SKM-1 treated with dmso at 0.1 percent for 144 hours (cell line): ENCODE results near the gene ARPC5.

Experiments used
- DNase-seq: peaks from one replicate; lab custom pipeline; 2025; ENCODE audit not compliant: unreplicated experiment; lab: John Stamatoyannopoulos, UW

The ARPC5 gene

DNA sequence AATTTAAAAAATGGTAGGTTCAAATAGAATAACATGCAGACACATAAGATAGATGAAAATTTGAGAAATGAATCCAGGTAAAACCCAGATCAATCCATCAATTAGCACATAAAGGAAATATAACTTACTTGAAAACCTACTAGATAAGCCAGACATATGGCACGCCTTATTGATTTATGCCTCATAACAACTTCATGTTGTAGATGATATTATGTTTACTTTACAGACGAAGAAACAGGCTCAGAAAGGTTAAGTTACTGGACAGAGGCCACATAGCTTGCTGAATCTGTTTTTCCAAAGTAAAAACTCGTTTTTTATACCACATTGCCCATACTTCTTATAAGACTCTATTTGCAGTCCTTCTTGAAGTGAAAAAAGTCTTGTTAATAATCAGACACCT lies 23.2 kb downstream of the ARPC5 start:
- DNase-seq = no peak

DNA sequence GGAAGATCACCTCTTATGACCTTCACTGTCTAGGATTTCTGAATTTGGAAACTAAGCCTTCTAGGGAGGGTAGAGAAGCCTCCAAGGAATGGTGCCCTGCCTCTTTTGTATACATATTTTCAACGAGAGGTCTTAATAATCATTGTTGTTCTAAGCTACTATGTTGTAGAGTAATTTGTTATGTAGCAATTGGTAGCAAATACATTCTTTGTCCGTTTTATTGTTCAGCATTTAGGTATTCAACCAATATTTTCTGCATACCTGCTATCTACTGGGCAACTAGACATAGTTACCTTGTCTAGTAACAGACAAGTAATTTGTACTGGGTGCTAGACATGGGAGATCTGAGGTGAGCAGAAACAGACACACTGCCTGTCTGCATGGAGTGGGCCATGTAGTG lies 24.6 kb downstream of the ARPC5 start:
- DNase-seq = no peak

DNA sequence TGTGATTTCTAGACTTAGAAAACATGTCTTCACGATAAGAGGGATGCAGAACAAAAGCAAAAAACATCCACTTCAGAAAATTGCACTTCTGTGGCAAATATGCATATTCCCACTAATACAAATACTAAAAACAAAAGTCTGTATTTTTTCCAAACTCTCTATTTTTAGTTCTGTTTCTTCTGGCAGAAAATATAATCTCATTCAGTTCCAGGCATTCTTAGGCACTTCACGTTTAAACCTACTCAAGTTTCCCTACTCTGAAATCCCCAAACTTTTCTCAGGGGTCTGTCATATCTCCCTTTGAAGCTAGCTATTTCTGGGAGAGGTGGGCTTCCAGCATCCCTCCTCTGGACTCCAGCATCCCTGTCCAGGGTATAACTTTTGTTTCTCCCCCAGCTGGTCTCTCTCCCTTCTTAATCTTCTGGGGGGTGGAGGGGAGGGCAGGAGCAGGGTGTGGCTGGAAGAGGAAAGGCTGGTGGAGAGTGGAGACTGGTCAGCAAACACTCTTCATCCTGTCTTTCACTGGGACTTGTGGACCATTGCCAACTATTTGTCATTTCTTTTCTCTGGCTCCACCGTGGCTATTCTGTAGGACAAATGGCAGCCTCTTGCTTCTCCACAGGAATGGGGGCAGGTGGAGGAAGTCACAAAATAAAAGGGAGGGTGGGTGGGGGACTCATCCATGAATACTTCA lies 25.7 kb downstream of the ARPC5 start:
- DNase-seq = no peak

DNA sequence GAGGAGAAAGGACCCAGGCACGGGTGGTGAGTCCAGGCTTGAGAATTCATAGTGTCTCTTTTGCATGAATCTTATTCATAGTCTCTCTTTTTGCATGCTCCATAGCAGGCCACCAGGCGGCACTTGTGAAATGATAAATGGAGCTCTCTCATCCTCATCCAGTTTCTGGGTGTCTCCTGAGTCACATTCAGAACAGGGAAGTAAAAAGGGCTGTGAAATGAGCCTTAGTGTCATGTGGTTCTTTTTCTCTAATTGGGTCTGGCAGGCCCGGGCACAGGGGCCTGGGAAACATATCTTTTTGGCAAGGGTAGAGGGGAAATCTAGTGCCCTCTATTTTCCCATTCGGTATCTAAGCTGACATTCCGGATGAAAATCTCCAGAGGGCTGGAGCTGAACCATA lies 26.3 kb downstream of the ARPC5 start:
- DNase-seq = peak; percentile 99

DNA sequence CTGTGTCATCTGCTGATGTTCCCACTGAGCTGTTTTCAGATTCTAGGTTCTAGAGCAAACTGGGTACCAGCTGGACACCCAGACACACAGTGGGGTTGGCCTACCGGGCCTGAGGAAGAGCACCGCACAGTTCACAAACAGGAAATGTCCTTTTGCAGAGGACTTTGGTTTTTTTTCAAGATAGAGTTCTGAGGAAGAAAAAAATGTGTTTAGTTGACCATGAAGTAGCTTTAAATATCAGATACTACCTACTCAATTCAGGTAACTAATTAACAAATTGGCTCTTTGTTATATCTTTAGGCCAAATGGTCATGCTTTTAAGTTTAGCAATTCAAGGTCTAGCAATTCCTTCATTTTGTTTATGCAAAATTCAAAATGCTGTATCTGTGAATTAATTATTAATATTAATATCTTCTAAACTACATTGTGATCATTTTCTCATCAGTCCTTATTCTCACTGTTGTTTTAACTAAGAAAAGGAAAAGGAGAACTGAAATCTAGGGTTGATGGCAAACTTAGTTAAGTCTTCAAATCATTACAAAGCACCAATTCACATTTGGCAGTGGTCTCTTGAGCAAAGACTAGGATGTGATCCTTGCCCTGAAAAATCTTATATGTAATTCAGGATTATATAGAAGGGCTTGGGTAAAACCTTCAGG lies 28.1 kb downstream of the ARPC5 start:
- DNase-seq = no peak

DNA sequence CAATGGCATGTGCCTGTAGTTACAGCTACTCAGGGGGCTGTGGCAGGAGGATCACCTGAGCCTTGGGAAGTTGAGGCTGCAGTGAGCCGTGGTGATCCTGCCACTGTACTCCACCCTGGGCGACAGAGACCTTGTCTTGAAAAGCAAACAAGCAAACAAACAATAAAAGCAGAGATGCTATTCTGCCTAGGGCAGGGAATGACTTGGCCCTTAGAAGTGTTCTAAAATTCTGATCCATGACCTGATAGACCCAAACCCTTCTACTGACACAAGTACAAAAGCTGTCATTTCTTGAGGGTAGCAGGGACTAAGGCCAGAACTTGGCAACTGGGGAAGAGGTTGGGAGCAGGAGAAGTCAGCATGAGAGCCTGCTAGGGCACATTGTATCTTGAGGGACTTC lies 29.7 kb downstream of the ARPC5 start:
- no peak for DNase-seq

DNA sequence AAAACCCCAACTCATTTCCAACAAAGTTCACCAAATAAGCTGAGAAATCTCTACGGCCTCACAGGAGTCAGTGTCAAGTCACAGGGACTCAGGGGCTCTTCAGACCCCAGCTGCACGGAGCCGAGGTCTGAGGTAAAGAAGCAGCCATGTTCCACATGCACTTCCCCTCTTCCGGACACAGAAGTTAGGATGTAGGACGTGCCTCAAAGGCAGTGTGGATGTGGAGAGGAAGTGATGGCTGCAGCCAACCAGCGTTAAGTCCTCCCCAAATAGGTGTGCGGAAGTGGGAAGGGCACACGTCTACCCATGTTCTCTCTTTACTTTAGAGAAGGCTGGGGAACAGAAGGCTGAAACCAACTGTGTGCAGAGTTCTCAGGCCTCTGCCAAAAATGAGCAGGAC lies 30.8 kb downstream of the ARPC5 start:
- DNase-seq = peak; percentile 98

DNA sequence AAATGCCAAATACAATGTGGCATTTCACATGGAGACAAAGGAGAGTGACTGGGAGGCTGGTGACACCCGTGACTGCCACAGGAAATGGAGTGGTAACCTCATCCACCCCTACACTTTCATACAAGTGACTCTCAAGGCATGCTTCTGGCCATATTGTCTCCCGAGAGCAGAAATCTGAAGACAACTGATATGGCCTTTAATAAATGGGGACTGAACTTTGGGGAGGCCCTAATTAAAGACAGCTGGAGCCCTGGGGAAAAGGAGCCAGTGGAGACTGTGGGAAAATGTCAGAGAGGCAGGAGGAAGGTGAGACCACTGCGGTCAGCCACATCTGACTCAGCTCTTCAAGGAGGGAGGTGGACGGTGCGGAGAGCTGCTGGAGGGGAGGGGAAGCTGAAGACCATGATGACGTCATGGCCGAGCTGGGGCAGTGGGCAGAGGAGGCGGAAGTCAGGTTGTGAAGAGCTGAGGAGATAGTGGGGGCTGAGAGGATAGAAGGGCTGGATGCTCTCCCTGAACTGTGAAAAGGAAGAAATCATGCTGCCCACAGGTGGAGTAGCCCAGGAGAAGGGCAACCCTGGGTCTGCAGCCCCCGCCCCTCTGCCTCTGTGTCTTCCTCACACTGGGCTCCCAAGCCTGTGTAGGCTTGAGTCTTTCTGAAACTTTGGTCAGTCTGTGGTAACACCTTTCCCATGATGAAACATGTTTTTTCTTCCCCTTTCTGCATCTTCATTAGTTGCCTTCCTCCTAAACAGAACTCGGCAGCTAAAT lies 31.4 kb downstream of the ARPC5 start:
- DNase-seq = peak; percentile 99

DNA sequence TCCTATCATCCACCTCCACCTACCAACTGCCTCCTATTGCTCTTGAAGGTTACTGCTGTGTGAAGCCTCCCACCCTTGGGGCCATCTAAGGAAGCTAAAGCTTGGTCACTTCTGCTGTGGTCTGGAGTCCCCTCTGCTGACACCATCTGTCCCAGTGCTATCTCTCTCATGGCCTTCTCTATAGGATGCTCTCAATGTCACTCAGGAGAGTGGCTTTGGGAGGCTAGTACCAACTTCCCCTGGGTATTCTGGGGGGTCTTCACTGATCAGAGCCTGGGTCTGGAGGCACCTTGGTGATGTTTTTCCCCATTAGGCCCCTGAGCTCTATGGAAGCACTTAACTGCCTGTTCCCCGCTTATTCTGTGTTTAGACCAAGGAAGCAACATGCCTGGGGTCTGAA lies 33.1 kb downstream of the ARPC5 start:
- no peak for DNase-seq

DNA sequence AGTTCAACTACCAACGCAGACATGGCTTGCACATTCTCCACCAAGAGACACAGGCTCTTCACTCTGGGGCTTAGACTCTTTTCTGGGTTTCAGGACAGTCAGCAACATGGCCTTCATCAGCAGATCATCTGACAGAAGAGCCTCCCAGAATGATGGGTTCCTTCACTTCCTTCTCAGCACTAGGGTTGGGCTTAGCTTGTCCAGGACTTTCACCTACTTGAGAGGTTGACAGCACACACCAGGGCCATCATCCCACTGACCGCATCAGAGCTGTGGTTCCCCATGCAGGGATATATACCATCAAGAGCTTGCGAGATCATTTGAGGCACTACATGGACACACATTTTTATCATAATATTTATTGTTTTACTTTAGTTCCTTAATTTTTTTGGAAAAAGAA lies 34.9 kb downstream of the ARPC5 start:
- no peak for DNase-seq

DNA sequence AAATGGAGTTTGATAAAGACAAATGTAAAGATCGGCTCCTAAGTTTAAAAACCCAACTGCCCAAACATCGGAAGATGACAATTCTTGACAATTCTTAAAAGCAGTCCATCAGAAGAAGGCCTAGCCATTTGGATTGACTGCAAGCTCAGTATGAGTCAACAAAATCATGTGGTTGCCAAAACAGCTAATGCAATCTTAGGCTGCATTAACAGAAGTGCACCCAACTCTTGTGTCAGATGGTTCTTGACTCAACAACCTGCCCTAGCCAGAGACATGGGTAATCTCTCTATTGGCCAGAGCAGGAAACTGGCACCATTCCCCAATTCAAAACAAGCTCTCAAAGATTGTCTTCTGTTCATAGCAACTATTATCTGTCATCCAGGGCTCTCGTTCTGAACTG lies 35.4 kb downstream of the ARPC5 start:
- DNase-seq = peak; percentile 68

DNA sequence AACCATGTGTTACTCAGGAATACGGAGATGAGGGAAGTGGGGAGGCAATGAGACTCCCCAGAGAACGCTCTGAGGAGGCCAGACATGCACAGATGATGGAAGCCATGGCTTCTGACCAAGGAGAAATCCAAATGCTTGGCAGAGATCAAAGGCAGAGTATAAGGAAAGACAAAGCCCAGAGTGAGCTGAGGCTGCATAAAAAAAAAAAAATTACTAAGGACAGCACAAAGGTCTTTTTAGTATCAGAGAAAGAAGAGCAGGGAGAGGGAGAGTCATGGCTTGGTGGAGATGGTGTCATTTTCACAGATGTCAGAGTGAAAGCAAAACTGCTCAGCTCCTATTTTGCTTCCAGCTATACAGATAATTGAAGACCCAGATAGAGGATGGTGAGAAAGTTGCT lies 37.2 kb downstream of the ARPC5 start:
- DNase-seq = no peak

DNA sequence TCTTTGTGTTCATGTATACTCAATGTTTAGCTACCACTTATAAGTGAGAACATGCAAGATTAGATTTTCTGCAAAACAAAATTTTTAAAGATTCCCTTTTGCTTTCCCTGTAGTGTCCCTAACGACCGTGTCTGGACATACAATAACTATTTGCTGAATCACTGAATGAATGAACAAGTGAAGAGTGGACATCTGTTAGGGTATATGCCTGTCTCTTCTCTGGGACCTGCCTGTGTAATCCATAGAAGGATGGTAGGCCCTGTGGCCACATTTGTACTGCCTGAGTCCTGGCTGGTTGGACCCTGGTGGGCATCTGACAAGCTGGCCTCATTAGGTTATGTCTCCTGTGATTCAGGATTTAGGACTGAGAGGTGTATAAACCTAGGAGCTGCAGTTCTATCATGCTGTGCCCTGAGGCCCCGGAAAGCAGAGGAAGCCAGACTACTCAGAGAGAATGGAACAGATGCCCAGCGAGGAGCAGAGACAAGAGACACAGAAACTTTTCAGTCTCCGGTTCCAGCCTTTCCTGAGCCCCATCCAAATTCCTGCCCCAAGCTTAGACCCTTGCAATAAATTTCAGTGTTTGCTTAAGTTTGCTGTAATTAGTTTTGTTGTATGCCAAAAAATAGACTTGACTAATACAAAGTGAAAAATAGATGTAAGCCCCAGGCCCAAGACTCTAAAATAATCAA lies 37.8 kb downstream of the ARPC5 start:
- no peak for DNase-seq

DNA sequence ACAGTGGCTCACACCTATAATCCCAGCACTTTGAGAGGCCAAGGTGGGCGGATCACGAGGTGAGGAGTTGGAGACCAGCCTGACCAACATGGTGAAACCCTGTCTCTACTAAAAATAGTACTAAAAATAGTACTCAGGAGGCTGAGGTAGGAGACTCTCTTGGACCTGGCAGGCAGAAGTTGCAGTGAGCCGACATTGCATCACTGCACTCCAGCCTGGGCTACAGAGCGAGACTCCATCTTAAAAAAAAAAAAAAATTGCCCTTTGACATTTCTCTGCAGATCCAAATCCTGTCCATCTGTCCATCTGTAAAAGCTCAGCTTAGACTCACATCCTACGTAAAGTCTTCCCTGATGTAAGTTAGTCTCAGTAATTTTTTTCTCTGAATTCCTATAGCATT lies 39.1 kb downstream of the ARPC5 start:
- no peak for DNase-seq

DNA sequence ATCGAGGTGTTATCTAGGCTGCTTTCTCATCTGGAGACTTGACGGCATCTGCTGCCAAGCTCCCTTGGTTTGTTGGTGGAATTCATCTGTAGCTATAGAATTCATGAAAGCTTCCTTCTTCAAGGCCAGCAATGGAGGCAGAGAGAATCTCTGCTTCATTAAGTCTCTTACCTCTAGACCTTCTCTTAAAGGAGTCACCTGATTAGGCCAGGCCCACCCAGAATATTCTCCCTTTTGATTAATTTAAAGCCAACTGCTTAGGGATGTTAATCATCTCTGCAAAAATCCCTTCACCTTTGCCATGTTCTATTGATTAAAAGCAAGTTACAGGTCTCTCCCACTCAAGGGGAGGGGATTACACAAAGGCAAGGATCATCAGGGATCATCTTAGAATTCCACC lies 40.0 kb downstream of the ARPC5 start:
- no peak for DNase-seq

DNA sequence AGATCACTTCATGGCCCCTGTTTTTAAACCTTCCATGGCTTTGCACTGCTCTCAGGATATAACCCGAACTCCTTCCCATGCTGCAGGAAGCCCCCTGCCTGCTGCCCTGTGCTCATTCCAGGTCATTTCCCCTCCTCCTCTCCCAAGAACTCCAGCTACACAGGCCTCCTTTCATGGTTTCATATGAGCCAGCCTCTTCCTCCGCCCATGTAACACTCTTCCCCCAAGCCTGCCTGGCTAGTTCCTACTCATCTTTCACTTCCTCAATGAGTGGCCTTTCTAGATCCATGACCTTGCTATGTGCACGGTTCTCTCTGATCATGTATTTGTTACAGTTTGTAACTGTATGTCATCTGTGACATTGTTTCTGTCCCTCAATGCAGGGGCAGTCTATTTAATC lies 42.2 kb downstream of the ARPC5 start:
- peak; percentile 94 for DNase-seq

DNA sequence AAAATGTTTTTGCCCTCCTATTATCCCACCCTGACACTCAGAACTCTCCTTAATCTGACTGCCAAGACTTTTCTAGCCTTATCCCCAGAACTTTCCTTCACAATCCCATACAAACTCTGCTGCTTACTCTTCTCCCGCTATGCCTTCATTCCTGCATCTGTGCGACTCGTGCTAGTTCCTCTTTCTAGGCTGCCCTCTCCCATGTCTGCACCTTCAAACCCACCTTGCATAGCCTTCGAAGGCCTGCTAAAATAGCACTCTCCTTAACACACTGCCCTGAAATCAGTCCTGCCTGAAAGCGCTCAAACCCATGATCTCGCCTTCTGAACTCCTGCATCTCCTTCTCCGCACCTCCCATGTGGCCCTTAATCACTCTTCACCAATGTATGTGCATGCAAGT lies 42.9 kb downstream of the ARPC5 start:
- peak; percentile 60 for DNase-seq

DNA sequence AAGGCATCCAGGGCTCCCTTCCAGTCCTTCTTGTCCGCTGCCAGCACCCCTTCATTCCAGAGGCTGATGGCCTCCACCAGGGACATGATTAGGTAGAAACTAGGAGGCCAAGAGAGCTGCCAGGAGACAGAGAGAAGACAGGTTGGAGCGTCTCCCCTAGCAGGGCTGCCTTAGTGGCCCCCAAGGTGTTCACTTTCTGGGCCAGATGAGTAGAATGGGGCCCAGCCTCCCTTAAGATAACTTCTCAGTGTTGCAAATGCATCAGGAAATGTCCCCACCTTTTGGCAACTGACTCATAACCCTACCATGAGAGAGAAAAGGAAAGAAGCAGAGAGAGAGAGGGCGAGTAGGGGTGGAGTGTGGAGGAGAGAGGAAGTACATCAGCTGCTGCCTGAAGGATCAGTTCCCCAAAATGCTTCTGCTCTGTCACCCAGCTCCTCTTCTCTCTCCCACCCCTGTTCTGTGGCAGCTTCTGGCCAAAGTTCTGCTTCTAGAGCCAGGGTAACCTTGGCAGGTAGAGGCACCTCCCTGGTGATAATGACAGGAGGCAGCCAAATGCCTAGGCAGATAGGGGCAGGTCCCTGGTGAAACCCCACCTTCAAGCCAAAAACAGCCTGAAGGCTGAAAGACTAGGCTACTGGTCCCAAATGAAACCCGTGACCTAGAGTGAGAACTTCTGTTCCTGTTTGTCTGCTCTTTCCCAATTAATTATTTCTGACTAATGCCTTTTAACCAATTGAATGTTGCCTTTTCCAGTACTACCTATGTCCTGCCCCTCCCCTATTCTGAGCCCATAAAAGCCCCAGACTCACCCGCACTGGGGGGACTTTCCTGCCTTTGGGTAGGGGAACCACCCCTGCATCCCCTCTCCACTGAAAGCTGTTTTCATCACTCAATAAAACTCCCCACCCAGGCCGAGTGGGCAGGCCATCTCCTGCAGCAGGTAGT lies 45.1 kb downstream of the ARPC5 start, which contains the start of gene NCF2:
NCF2 (minus strand) TSS at position 216 of the 948 bp plus-strand sequence; CDS start at position 86, 130 bp downstream.
- peak; percentile 100 for DNase-seq

DNA sequence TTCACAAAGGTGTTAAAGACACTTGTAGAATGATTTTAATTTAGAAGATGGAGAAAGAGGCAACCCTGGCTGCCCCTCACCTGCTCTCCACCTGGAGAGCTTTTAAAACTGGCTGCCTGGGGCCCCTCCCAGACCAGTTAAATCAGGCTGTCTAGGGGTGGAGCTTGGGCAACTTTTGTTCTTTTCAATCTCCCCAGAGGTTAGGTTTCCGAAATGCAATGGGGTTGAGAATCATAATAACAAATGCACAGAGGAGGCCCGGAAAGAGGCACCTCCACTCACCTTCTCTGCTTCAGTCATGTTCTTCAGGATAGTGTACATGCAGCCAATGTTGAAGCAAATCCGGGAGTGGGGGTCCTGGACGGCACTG lies 45.7 kb downstream of the ARPC5 start:
- DNase-seq = no peak

DNA sequence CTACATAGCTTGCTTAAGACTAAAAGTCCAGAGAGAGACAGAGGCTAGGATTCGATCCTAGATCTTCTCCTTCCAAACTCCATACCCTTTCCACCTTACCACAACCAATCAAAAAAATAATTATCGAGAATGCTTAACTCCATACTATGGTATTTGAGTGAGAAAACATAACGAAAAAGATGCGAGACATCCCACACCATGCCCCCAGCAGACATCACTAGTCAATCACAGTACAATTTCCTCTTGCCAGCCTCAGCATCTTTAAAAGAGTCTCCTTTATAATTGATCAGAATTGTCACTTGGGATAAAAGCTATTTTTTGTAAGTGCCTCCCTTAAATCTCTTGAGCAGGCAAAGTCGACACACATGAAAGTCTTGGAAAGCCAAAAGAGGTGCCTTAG lies 46.2 kb downstream of the ARPC5 start:
- no peak for DNase-seq
